KMS-11 (cell line): ENCODE measurements around the gene HIBADH.
"Not testable (repeated sequence)": the region's sequence is repeated elsewhere in the genome, so short reads cannot be mapped to it uniquely, and the experiment has no call there.

Experiments used
- H2AFZ ChIP-seq: fragments of 200-600 bp; sonication (generic); 2 replicates; pipeline ENCODE4 v1.6.1; 2016; ENCODE audit warnings: antibody characterized with exemption, mixed run types, low read depth
- H3K27ac ChIP-seq: fragments of 200-600 bp; sonication (generic); 2 replicates; pipeline ENCODE4 v1.6.1; 2016; ENCODE audit warnings: mild to moderate bottlenecking, mixed run types
- H3K27me3 ChIP-seq: fragments of 200-600 bp; sonication (generic); 2 replicates; pipeline ENCODE4 v1.6.1; 2017; ENCODE audit warnings: mild to moderate bottlenecking, low read depth, mixed run types, moderate library complexity; ENCODE audit not compliant: insufficient read depth
- H3K36me3 ChIP-seq: fragments of 200-600 bp; sonication (generic); 2 replicates; pipeline ENCODE4 v1.6.1; 2017; ENCODE audit warnings: mild to moderate bottlenecking, mixed run types; ENCODE audit not compliant: insufficient read depth
- H3K4me1 ChIP-seq: fragments of 200-600 bp; sonication (generic); 2 replicates; pipeline ENCODE4 v1.6.1; 2016; ENCODE audit warnings: mild to moderate bottlenecking, low read depth, mixed run types; ENCODE audit not compliant: poor library complexity, severe bottlenecking
- H3K4me2 ChIP-seq: fragments of 200-600 bp; sonication (generic); 2 replicates; pipeline ENCODE4 v1.7.0; 2016; ENCODE audit warnings: mild to moderate bottlenecking, mixed run types
- H3K4me3 ChIP-seq: fragments of 200-600 bp; sonication (generic); IDR thresholded peaks from 2 replicates; pipeline ENCODE4 v1.6.1; 2017; ENCODE audit warnings: low read depth, low read length, mixed read lengths; ENCODE audit not compliant: insufficient read depth
- H3K79me2 ChIP-seq: fragments of 200-600 bp; sonication (generic); 2 replicates; pipeline ENCODE4 v1.6.1; 2016; ENCODE audit warnings: low read depth, mixed run types; ENCODE audit not compliant: insufficient read depth
- H3K9ac ChIP-seq: fragments of 200-600 bp; sonication (generic); 2 replicates; pipeline ENCODE4 v1.6.1; 2016; ENCODE audit warnings: mild to moderate bottlenecking, mixed run types
- H4K20me1 ChIP-seq: fragments of 200-600 bp; sonication (generic); 2 replicates; pipeline ENCODE4 v1.6.1; 2016; ENCODE audit warnings: mild to moderate bottlenecking, mixed run types; ENCODE audit not compliant: insufficient read depth
- TF ChIP-seq, protein P1 (sequence below): fragments of 200-600 bp; sonication (generic); conservative IDR thresholded peaks from 2 replicates; pipeline ENCODE4 v1.6.1; 2017; ENCODE audit warnings: low read depth, mild to moderate bottlenecking, antibody characterized with exemption, low read length, moderate library complexity, mixed read lengths

The HIBADH gene

GRCh38 chr7:27510541-27510940 lies 152.1 kb downstream of the HIBADH start:
- H3K9ac ChIP-seq, result no peak overlapping the region
- no peaks in the 10 kb centered on the region for H3K79me2 ChIP-seq
- H3K4me3 ChIP-seq, result no peak overlapping the region
- H4K20me1 ChIP-seq, result no peaks in the 10 kb centered on the region
- H2AFZ ChIP-seq, result no peak overlapping the region
- no peak overlapping the region for H3K27ac ChIP-seq
- H3K27me3 ChIP-seq, result no peaks in the 10 kb centered on the region
- H3K4me2 ChIP-seq, result no peak overlapping the region
- no peaks in the 10 kb centered on the region for H3K36me3 ChIP-seq
- no peaks in the 10 kb centered on the region for H3K4me1 ChIP-seq
- TF ChIP-seq, protein P1, sequence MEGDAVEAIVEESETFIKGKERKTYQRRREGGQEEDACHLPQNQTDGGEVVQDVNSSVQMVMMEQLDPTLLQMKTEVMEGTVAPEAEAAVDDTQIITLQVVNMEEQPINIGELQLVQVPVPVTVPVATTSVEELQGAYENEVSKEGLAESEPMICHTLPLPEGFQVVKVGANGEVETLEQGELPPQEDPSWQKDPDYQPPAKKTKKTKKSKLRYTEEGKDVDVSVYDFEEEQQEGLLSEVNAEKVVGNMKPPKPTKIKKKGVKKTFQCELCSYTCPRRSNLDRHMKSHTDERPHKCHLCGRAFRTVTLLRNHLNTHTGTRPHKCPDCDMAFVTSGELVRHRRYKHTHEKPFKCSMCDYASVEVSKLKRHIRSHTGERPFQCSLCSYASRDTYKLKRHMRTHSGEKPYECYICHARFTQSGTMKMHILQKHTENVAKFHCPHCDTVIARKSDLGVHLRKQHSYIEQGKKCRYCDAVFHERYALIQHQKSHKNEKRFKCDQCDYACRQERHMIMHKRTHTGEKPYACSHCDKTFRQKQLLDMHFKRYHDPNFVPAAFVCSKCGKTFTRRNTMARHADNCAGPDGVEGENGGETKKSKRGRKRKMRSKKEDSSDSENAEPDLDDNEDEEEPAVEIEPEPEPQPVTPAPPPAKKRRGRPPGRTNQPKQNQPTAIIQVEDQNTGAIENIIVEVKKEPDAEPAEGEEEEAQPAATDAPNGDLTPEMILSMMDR, result no peak

DNA sequence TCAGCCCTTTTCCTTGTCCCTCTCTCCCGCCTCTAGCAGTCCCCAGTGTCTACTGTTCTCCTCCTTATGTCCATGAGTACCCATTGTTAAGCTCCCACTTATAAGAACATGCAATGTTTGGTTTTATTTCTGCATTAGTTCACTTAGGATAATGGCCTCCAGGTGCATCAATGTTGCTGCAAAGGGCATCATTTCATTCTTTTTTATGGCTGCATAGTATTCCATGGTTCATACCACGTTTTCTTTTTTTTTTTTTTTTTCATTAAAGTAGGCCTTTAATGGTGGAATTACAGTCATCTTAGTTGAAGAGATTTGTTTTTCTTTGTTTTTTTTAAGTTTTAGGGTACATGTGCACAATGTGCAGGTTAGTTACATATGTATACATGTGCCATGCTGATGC lies 160.8 kb downstream of the HIBADH start:
- H3K9ac ChIP-seq, H3K79me2 ChIP-seq, H3K4me1 ChIP-seq, H3K4me2 ChIP-seq, H3K4me3 ChIP-seq, H2AFZ ChIP-seq, H4K20me1 ChIP-seq, H3K27me3 ChIP-seq, H3K27ac ChIP-seq, H3K36me3 ChIP-seq: not testable (repeated sequence)

DNA sequence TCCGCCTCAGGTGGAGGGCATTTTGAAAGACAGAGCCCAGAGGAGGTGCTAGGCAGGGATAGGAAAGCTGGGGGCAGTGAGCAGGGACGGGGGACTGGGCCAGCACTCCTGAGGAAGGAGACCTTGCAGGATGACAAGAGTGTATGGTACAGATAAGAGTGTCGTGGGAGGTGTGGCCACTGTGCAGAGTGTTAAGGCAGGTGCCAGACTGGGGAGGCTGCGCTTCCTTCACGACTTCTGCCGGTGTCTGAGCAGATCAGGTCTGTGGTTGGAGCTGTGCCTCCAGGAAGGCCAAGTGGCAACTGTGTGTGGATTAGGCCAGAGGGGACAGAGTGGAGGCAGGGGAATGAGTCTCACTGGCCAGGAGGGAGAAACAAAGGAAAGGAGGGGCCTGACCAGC lies 161.7 kb downstream of the HIBADH start:
- Histone ChIP-seq H3K9ac (no peak overlapping the region), H3K79me2 (no peaks in the 10 kb centered on the region), H3K27me3 (no peaks in the 10 kb centered on the region), H3K27ac (no peak overlapping the region), H3K4me1 (no peaks in the 10 kb centered on the region), H3K4me2 (no peak overlapping the region), H3K4me3 (no peak overlapping the region), H2AFZ (no peak overlapping the region), H4K20me1 (no peaks in the 10 kb centered on the region), H3K36me3 (no peaks in the 10 kb centered on the region)
- TF ChIP-seq, protein P1, result no peak

DNA sequence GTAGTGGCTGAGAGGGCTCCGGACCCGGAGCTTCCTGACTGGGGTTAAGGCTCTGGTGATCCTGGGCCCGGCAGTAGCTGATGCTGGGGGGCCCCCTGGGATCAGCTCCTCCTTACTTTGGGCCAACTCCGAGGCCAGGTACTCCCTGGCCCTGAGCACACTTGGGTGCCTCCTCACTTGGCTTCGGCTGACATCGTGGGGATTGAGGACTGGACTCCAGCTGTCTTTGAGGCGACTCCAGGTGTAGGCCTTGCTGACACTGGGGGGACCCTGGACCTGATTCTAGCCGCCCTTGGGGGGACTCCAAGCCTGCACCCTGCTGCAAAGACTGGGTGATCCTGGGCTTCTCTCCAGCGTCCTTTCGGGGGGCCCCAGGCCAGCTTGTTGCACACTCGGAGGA lies 170.5 kb downstream of the HIBADH start:
- H3K4me1 ChIP-seq, result no peaks in the 10 kb centered on the region
- H3K79me2 ChIP-seq, result no peaks in the 10 kb centered on the region
- no peaks in the 10 kb centered on the region for H3K27me3 ChIP-seq
- H3K4me3 ChIP-seq, result no peak overlapping the region
- no peak overlapping the region for H3K9ac ChIP-seq
- H3K36me3 ChIP-seq, result no peaks in the 10 kb centered on the region
- no peak overlapping the region for H3K27ac ChIP-seq
- TF ChIP-seq, protein P1, result no peak
- H4K20me1 ChIP-seq, result no peaks in the 10 kb centered on the region
- no peak overlapping the region for H2AFZ ChIP-seq
- H3K4me2 ChIP-seq, result no peak overlapping the region

DNA sequence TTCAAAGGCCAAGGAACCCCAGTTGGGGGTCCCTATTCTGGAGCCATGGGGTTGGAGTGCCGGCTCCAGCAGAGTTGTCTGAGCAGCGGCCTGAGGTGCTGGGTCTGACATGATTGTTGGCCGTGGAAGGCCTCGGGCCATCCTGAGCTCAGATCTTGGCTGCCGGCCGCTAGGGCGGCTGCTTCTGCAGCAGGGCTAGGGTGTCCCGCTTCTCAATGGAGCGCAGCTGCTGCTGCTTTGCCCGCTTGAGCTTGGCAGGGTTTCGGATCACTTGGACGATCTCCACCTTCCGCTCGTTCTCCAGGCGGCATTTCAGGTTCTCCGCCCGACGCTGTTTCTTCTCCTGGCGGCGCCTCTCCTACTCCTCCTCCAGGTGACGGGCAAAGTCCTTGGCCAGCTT lies 171.1 kb downstream of the HIBADH start:
- TF ChIP-seq, protein P1, result no peak
- H4K20me1 ChIP-seq, result no peaks in the 10 kb centered on the region

More for the DNA sequence above, 171.1 kb downstream of the HIBADH start:
- no peaks in the 10 kb centered on the region for H3K27me3 ChIP-seq
- no peak overlapping the region for H3K4me3 ChIP-seq
- H3K4me1 ChIP-seq, result no peaks in the 10 kb centered on the region
- no peak overlapping the region for H3K9ac ChIP-seq
- no peaks in the 10 kb centered on the region for H3K36me3 ChIP-seq
- no peak overlapping the region for H3K27ac ChIP-seq
- no peak overlapping the region for H3K4me2 ChIP-seq
- no peaks in the 10 kb centered on the region for H3K79me2 ChIP-seq
- H2AFZ ChIP-seq, result no peak overlapping the region
